ENCODE results near the gene ADCK2.

DNA sequence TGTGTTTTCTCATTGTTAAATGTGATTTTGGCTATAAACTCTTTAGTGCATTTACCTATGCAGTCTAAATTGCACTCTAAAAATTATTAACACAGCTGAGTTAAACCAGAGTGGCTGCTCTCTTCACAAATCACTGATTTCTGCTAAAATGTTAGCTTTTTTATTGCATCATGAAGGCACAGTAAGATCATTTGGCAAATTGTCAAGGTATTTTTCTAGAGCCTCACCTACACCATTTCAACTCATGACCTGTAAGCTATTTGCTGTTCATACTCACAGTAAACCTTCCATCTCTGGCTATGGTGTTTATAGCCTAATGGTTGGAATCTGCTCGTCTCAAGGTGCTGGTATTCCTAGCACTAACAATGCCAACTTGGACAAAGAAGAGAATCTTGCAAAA lies 49.5 kb downstream of the ADCK2 start:
- no peak for TF ChIP-seq YY1 (IDR thresholded peaks at IDR 0.05; ENCODE audit: insufficient read depth, insufficient read length)
- TF ChIP-seq ZNF274 (IDR thresholded peaks at IDR 0.05; ENCODE audit: low read depth, low read length), result no peak
- TF ChIP-seq SUZ12 (IDR thresholded peaks at IDR 0.05; ENCODE audit: extremely low read depth, insufficient read depth, insufficient read length), result no peak
